Skeletal muscle satellite cell (primary cell): ENCODE measurements around the gene EML2.
"Not testable (repeated sequence)": the region's sequence is repeated elsewhere in the genome, so short reads cannot be mapped to it uniquely, and the experiment has no call there.

Experiments used
- H3K27me3 ChIP-seq: 2 replicates; pipeline ENCODE4 v1.7.0; 2013; ENCODE audit warnings: low read length; ENCODE audit not compliant: control insufficient read depth, insufficient read depth
- H3K36me3 ChIP-seq: 2 replicates; pipeline ENCODE4 v1.7.0; 2013; ENCODE audit warnings: mild to moderate bottlenecking, control low read depth, low read length; ENCODE audit not compliant: insufficient read depth
- H3K4me1 ChIP-seq: 2 replicates; pipeline ENCODE4 v1.7.0; 2013; ENCODE audit warnings: low read length; ENCODE audit not compliant: control insufficient read depth, insufficient read depth
- H3K4me2 ChIP-seq: 2 replicates; pipeline ENCODE4 v1.7.0; 2013; ENCODE audit warnings: mild to moderate bottlenecking, low read length
- H3K4me3 ChIP-seq: 2 replicates; pipeline ENCODE4 v1.7.0; 2013; ENCODE audit warnings: low read length
- H3K9ac ChIP-seq: 2 replicates; pipeline ENCODE4 v1.7.0; 2013; ENCODE audit warnings: mild to moderate bottlenecking, low read depth, low read length, moderate library complexity
- H3K9me3 ChIP-seq: replicated peaks from 2 replicates; pipeline ENCODE4 v1.7.0; 2013; ENCODE audit warnings: mild to moderate bottlenecking, control low read depth, low read length

The EML2 gene

DNA sequence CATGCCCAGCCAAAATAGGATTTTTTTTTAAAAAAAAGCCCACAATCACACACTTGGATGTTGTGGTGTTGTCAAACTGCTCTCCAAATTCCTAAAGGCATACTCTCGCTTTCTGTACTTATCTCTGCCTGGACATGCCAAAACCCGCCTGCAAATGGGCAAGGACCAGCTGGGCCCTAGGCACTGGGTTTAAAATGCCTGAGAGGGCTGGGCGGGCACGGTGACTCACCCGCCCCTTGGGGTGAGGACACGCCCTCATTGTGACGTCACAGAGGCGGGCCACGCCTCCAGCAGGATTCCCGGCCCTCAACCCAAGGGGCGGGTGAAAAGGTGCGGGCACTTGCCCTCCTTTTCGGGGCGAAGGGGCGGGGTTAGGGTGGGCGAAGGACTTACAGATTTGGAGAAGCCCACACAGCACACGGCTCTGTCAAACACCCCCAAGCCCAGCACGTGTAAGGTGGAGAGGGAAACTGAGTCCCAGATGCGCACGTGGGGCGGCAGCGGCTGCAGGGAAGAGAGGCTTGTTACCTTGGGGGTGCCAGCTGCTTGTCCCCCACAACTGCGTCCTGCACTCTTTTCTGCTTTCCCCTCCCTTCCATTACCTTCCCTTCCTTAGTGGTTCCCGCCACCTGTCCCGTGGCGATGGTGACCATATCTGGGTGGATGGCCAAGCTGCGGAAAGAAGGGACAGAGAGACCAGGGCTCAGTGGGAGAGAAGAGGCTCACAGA, 6.6 kb downstream of the EML2 start:
- Histone ChIP-seq H3K4me2 (peak overlapping the region; percentile 55), H3K36me3 (peaks cover 11% of the 10 kb centered on the region), H3K4me1 (peaks cover 12% of the 10 kb centered on the region), H3K27me3 (no peaks in the 10 kb centered on the region), H3K4me3 (no peak overlapping the region), H3K9ac (peak overlapping the region; percentile 56), H3K9me3 (no peaks in the 10 kb centered on the region)

DNA sequence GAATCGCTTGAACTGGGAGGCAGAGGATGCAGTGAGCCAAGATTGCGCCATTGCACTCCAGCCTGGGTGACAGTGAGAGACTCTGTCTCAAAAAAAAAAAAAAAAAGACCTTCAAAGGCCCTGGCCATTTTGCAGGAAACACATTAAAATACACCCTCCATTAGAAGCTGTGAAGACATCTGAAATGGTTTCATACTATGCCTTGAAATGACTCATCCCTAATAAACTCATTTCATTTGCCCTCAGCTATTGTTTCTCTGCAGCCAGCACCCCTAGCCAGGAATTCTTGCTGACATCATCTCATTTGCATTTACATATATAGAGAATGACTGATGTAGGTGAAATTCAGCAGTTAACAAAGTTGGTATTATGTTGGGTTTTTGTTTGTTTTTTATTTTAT, 8.7 kb downstream of the EML2 start:
- H3K9me3 ChIP-seq: no peaks in the 10 kb centered on the region
- H3K36me3 ChIP-seq: peaks cover 19% of the 10 kb centered on the region
- H3K4me2 ChIP-seq: no peak overlapping the region
- H3K4me1 ChIP-seq: peaks cover 12% of the 10 kb centered on the region
- no peaks in the 10 kb centered on the region for H3K27me3 ChIP-seq
- no peak overlapping the region for H3K4me3 ChIP-seq
- H3K9ac ChIP-seq: no peak overlapping the region

DNA sequence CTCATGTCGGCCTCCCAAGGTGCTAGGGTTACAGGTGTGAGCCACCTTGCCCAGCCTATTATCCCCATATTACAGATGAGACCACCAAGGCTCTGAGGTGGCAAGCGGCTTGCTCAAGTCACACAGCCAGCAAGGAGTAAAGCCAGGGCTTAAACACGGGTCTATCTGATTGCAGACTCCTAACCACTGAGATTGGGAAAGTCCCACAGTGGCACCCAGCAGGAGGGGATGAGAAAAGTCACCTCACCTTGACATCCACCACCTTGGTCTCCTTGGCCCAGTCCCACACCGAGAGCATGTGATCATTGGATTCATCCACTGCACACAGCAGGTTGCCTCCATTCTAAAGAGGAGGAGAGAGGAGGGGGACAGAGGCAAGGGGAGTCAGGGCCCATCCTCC, 9.5 kb downstream of the EML2 start:
- H3K4me3 ChIP-seq: no peak overlapping the region
- peaks cover 19% of the 10 kb centered on the region for H3K36me3 ChIP-seq
- peaks cover 12% of the 10 kb centered on the region for H3K4me1 ChIP-seq
- no peak overlapping the region for H3K9ac ChIP-seq
- no peaks in the 10 kb centered on the region for H3K9me3 ChIP-seq
- H3K4me2 ChIP-seq: no peak overlapping the region
- H3K27me3 ChIP-seq: no peaks in the 10 kb centered on the region

DNA sequence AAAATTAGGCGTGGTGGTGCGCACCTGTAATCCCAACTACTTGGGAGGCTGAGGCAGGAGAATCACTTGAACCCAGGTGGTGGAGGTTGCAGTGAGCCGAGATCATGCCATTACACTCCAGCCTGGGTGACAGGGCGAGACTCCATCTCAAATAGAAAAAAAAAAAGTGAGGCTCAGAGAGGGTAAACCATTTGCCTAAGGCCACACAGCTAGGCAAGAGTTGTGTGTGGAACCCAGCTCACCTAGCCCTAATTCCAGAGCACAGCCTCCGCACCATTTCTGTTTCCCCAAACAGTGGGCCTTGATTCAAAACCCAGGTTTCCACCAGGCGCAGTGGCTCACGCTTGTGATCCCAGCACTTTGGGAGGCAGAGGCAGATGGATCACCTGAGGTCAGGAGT, 11.0 kb downstream of the EML2 start:
- H3K36me3 ChIP-seq: peaks cover 26% of the 10 kb centered on the region

DNA sequence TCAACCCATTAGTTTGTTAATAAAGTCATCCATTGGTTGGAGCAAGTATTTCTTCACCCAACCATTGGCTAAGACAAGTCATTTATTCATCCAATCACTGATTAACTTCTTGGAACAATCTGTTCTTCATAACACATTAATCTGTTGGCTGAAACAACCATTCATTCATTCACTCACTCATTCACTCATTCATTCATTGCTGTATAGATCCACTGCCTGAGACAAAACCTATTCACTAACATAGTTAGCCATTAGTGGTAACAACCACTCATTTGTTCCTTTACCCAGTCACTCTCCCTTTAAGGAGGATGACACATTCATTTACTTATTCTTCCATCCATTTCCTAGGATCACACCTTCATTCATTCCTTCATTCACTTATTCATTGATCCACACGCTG, 15.2 kb downstream of the EML2 start:
- Histone ChIP-seq H3K27me3 (no peaks in the 10 kb centered on the region), H3K9ac (no peak overlapping the region), H3K36me3 (peaks cover 33% of the 10 kb centered on the region), H3K4me2 (no peak overlapping the region), H3K4me3 (no peak overlapping the region), H3K9me3 (no peaks in the 10 kb centered on the region), H3K4me1 (no peaks in the 10 kb centered on the region)

More for the DNA sequence above, 11.0 kb downstream of the EML2 start:
- not testable (repeated sequence) for H3K9me3 ChIP-seq, H3K27me3 ChIP-seq, H3K9ac ChIP-seq, H3K4me3 ChIP-seq, H3K4me2 ChIP-seq
- peaks cover 12% of the 10 kb centered on the region for H3K4me1 ChIP-seq

DNA sequence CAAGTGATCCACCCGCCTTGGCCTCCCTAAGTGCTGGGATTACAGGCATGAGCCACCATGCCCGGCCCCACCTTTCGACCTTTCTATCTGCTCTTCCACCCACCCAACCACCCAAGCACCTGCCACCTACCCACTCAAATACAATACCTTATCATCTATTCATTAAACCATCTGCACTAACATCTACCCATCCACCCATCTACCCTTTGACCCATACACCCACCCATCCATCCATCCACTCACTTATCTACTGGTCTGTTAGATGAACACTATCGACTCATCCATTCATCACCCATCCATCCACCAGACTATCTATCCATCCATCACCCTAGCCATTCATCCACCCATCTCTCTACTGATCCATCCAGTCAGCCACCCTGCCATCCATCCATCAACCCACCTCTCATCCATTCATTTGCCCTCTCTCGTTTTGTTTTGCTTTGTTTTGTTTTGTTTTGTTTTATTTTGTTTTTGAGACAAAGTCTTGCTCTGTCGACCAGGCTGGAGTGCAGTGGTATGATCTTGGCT, 17.2 kb downstream of the EML2 start:
- H3K36me3 ChIP-seq: peaks cover 28% of the 10 kb centered on the region
- no peaks in the 10 kb centered on the region for H3K4me1 ChIP-seq
- no peak overlapping the region for H3K9ac ChIP-seq
- no peak overlapping the region for H3K4me2 ChIP-seq
- H3K27me3 ChIP-seq: no peaks in the 10 kb centered on the region
- H3K4me3 ChIP-seq: no peak overlapping the region
- no peaks in the 10 kb centered on the region for H3K9me3 ChIP-seq

DNA sequence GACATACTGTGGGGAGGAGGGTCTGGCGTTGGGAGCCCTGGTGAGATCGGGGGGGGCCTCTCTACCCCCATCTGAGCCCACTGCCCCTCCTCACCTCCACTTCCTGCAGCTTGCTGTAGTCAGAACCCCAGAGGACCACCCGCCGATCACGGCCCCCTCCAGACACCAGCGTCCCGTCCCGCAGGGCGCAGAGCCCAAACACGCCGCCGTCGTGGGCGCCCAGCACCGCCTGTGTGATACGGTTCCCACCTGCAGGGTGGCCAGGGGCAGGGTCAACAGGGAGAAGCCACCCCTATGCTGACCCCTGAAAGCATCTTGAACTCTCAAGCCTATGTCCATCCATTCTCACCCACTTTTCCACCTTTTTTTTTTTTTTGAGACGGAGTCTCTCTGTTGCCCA, 17.8 kb downstream of the EML2 start:
- Histone ChIP-seq H3K27me3 (no peaks in the 10 kb centered on the region), H3K9ac (no peak overlapping the region), H3K36me3 (peaks cover 29% of the 10 kb centered on the region), H3K4me3 (no peak overlapping the region), H3K4me1 (no peaks in the 10 kb centered on the region), H3K4me2 (no peak overlapping the region), H3K9me3 (no peaks in the 10 kb centered on the region)

DNA sequence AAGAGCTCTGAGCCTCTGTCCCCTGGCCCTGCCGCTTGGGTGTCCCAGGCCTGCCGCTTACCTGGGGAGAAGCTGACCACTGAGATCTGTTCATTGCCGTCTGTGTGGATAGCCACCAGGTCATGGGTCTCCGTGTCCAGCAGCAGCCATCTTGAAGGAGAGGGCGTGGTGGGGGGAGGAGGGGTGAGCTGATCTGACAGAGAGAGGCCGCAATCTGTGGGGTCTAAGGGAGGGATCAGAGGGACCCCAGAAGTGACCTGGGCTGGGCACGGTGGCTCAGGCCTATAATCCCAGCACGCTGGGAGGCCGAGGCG, 22.5 kb downstream of the EML2 start:
- Histone ChIP-seq H3K36me3 (peaks cover 41% of the 10 kb centered on the region), H3K9ac (no peak overlapping the region), H3K9me3 (no peaks in the 10 kb centered on the region), H3K27me3 (no peaks in the 10 kb centered on the region), H3K4me2 (no peak overlapping the region), H3K4me1 (peaks cover 21% of the 10 kb centered on the region), H3K4me3 (no peak overlapping the region)

DNA sequence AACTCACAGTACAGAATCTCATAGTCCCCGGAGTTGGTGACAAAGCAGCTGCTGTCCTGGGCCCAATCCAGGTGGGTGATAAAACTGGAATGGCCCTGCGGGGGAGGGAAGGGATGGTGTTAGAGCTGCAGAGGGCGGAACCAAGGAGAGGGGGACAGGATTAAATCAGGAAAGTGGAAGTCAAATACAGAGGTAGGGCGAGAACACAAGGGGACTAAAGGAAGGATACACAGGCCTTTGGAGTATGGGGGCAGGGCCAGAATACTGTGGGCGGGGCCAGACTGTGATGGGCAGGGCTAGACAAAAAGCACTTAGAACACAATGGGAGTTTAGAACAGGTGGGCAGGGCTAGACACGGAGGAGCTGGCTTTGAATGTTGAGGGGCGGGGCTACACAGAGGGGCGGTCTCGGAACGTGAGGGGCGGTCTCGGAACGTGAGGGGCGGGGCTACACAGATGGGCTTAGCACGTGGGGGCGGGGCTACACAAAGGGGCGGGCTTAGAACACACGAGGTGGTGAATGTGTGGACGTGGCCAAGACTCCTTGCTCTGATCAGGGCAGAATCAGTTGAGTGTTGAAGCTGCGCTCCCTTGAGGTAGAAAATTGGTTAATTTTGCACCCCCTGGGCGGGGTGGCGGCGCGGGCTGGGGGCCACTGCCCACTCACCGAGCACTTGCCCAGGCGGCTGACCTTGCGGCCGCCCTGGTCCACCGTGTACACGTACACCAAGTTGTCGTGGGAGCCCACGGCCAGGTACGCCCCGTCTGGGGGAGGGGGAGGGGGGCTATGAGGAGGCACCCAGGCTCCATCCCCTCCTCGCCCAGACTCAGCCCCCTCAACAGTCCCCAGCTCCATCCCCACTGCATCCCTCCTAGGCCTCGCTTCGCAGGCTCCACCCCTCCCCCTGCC, 23.1 kb downstream of the EML2 start:
- no peak overlapping the region for H3K4me3 ChIP-seq
- H3K36me3 ChIP-seq: peaks cover 42% of the 10 kb centered on the region
- peaks cover 21% of the 10 kb centered on the region for H3K4me1 ChIP-seq
- no peaks in the 10 kb centered on the region for H3K9me3 ChIP-seq
- H3K27me3 ChIP-seq: no peaks in the 10 kb centered on the region
- no peak overlapping the region for H3K4me2 ChIP-seq
- H3K9ac ChIP-seq: no peak overlapping the region

DNA sequence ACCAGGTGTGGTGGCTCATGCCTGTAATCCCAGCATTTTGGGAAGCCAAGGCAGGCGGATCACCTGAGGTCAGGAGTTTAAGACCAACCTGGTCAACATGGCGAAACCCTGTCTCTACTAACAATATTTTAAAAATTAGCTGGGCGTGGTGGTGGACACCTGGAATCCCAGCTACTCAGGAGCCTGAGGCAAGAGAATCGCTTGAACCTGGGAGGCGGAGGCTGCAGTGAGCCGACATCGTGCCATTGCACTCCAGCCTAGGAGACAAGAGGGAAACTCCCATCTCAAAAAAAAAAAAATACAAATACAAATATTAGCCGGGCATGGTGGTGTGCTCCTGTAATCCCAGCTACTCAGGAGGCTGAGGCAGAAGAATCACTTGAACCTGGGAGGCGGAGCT, 24.1 kb downstream of the EML2 start:
- H3K27me3 ChIP-seq, H3K4me3 ChIP-seq, H3K9ac ChIP-seq, H3K9me3 ChIP-seq, H3K4me2 ChIP-seq: not testable (repeated sequence)
- Histone ChIP-seq H3K4me1 (peaks cover 21% of the 10 kb centered on the region), H3K36me3 (peaks cover 38% of the 10 kb centered on the region)

DNA sequence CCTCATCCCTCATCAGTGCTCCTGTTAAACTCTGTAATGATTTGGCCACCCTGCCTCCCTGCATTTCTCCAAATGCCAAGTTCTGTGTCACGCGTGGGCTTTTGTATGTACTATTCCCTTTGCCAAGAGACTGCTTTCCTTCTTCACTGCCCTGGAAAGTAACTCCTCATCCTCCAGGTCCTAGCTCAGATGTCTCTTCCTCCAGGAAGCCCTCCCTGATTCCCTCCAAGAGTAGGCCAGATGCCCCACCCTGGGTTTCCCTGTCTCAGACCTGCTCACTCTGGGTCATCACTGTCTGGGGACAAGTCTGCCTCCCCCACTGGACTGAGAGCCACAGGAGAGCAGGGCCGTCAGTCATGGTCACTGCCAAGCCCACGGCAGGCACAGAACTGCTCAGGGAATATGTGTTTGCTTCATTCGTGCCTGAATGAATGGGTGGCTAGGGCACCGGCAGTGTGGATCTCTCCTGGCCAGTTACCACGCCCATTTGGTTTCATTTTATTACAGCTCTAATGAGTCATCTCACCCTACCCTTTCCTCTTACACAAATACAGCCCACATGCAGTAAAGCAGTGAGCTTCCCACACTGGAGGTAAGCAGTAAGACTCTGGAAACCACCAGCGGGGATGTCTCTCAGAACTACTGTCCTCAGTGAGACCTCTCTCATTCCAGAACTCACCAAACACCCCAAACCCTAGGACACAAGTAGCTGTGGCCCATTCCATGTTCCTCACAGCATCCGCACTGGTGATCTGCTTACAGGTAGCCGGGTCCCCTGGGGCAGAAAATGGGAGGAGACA, 25.1 kb downstream of the EML2 start:
- H3K4me2 ChIP-seq: peak overlapping the region; percentile 62
- H3K4me1 ChIP-seq: peaks cover 21% of the 10 kb centered on the region
- peaks cover 37% of the 10 kb centered on the region for H3K36me3 ChIP-seq
- peak overlapping the region; percentile 49 for H3K9ac ChIP-seq
- no peaks in the 10 kb centered on the region for H3K27me3 ChIP-seq
- H3K4me3 ChIP-seq: no peak overlapping the region
- H3K9me3 ChIP-seq: no peaks in the 10 kb centered on the region
